Prostate gland (tissue), 2 donors: ENCODE results near the gene GRK4. TPM values are rescaled to one million over a fixed set of nuclear protein-coding genes. Genes with fewer than 3 reads are reported as not detected.

Experiments
- DNase-seq: peaks from one replicate; pipeline ENCODE4 v3.0.0-alpha.2; 2019; ENCODE audit warnings: low spot score
- H3K27ac ChIP-seq, 2 donors: fragments of 200-600 bp; sonication (generic); 2 replicates each; pipeline ENCODE4 v1.5.1; 2017 to 2019
- H3K27me3 ChIP-seq: fragments of 200-600 bp; sonication (generic); replicated peaks from 2 replicates; pipeline ENCODE4 v1.5.1; 2019; ENCODE audit not compliant: insufficient read depth
- H3K36me3 ChIP-seq, 2 donors: fragments of 200-600 bp; sonication (generic); 1 replicate in 1 of 2; 2 replicates in 1 of 2; pipeline versions ENCODE4 v1.5.1 to v1.8.1; 2017 to 2019
- H3K4me1 ChIP-seq: fragments of 200-600 bp; sonication (generic); replicated peaks from 2 replicates; pipeline ENCODE4 v1.5.1; 2019
- H3K4me3 ChIP-seq, 2 donors: fragments of 200-600 bp; sonication (generic); 2 replicates each; pipeline ENCODE4 v1.5.1; 2017 to 2019
- H3K9me3 ChIP-seq: fragments of 200-600 bp; sonication (generic); 2 replicates; pipeline ENCODE4 v1.5.1; 2017
- CTCF ChIP-seq, 4 experiments: fragments of 200-600 bp in 2 of 4; fragments of 450-650 bp in 2 of 4; sonication (generic) in 2 of 4; IDR thresholded peaks; 1 replicate in 3 of 4; 2 replicates in 1 of 4; pipeline ENCODE4 v1.5.1; 2016 to 2019; ENCODE audit warnings: antibody characterized with exemption in 4 of 4, mild to moderate bottlenecking in 2 of 4, moderate library complexity in 2 of 4
- POLR2A ChIP-seq: fragments of 450-650 bp; IDR thresholded peaks from one replicate; pipeline ENCODE4 v1.6.1; 2016; ENCODE audit warnings: antibody characterized with exemption, mild to moderate bottlenecking
- POLR2AphosphoS5 ChIP-seq: sonication (generic); formaldehyde crosslinking; IDR thresholded peaks from one replicate; pipeline ENCODE4 v1.6.1; 2017; ENCODE audit warnings: antibody characterized with exemption
- WGBS: methylation state at CpG from one replicate; pipeline ENCODE4 v1.1.5; 2018; 5-methylcytosine and 5-hydroxymethylcytosine counted together
- intact Hi-C: fragments of 100-400 bp; cut with DNase I; formaldehyde crosslinking; loops from one replicate; pipeline ENCODE4 v1.14.2; 2022
- total RNA-seq, 2 donors: library from RNA; depleted of rRNA; stranded (reverse); fragments of >200 nt; gene quantifications; one replicate each; pipeline ENCODE4 v1.1.0, GENCODE V29; 2016

The GRK4 gene
- total RNA-seq, 2 donors from 2014 or later, result 3.4 to 18.9 TPM

- intact Hi-C loops, result loop anchor here (5.0 kb wide), 1 partner anchor 276 kb away; no protein-coding TSS in a partner anchor
- WGBS, result 43% methylated on average over 6 of the region's 6 CpGs
- no peak for TF ChIP-seq CTCF (IDR thresholded peaks at IDR 0.05)
- TF ChIP-seq POLR2AphosphoS5, result no peak
- TF ChIP-seq POLR2A, result no peak
- Histone ChIP-seq H3K4me3 (peak overlapping the region; percentile 0 to 4), H3K9me3 (no peaks in the 10 kb centered on the region), H3K4me1 (no peaks in the 10 kb centered on the region), H3K27ac (no peak overlapping the region), H3K36me3 (no peaks in the 10 kb centered on the region), H3K27me3 (no peaks in the 10 kb centered on the region)
- no peak for DNase-seq
Observed at GRCh38 chr4:3037957-3038461, 74.6 kb downstream of the GRK4 start.

GRCh38 chr4:3039706-3040366 is 76.5 kb downstream of the GRK4 start:
- no peak for DNase-seq
- 89% methylated on average over 8 of the region's 8 CpGs for WGBS
- no peaks in the 10 kb centered on the region for H3K4me1 ChIP-seq
- no peak overlapping the region for H3K27ac ChIP-seq
- H3K9me3 ChIP-seq, result no peaks in the 10 kb centered on the region
- H3K27me3 ChIP-seq, result no peaks in the 10 kb centered on the region
- TF ChIP-seq POLR2AphosphoS5, result no peak
- TF ChIP-seq POLR2A, result no peak
- TF ChIP-seq CTCF (IDR thresholded peaks at IDR 0.05), result no peak
- no peak overlapping the region for H3K4me3 ChIP-seq
- intact Hi-C loops, result loop anchor here (5.0 kb wide), 1 partner anchor 278 kb away; no protein-coding TSS in a partner anchor
- no peaks in the 10 kb centered on the region for H3K36me3 ChIP-seq

- Histone ChIP-seq H3K36me3 (no peaks in the 10 kb centered on the region), H3K27me3 (no peaks in the 10 kb centered on the region), H3K4me1 (no peaks in the 10 kb centered on the region), H3K9me3 (no peaks in the 10 kb centered on the region), H3K4me3 (no peak overlapping the region), H3K27ac (no peak overlapping the region)
- no peak for TF ChIP-seq CTCF (IDR thresholded peaks at IDR 0.05)
- no peak for TF ChIP-seq POLR2A
- TF ChIP-seq POLR2AphosphoS5, result no peak
- intact Hi-C loops, result no loop called here
- WGBS, result 92% methylated on average over 28 of the region's 28 CpGs
- DNase-seq, result no peak
Observed at GRCh38 chr4:3040452-3041191, 77.3 kb downstream of the GRK4 start.

- H3K27me3 ChIP-seq, result no peaks in the 10 kb centered on the region
- H3K27ac ChIP-seq, result peak overlapping the region in 1 of 2 donors; percentile 47
- H3K9me3 ChIP-seq, result no peaks in the 10 kb centered on the region
- peak; percentile 10 for DNase-seq
- WGBS, result 34% methylated on average over 51 of the region's 57 CpGs
- intact Hi-C loops, result no loop called here
- peak overlapping the region; percentile 18 to 26 for H3K4me3 ChIP-seq
- H3K4me1 ChIP-seq, result no peaks in the 10 kb centered on the region
- H3K36me3 ChIP-seq, result no peaks in the 10 kb centered on the region
- TF ChIP-seq CTCF (IDR thresholded peaks at IDR 0.05), result no peak
- TF ChIP-seq POLR2AphosphoS5, result no peak
- TF ChIP-seq POLR2A, result no peak
Observed at GRCh38 chr4:3041192-3042142, 78.1 kb downstream of the GRK4 start.
